HepG2 (cell line): ENCODE data around the gene NAA38. TPM values are rescaled to one million over a fixed set of nuclear protein-coding genes. Genes with fewer than 3 reads are reported as not detected.
A peak's percentile ranks its signal among the peaks of the same experiment; 100 is the strongest.

Experiments
- ATAC-seq: fragments of 200-7000 bp; cut with Tn5 transposase; 3 replicates; pipeline ENCODE4 v1.9.1; 2020; ENCODE audit warnings: mild to moderate bottlenecking, moderate library complexity
- BruUV-seq: library from RNA; stranded (reverse); fragments of 400-500 nt; replicated peaks from 2 replicates; lab custom pipeline; 2021; lab: Mats Ljungman, UMichigan
- CTCF ChIA-PET: fragments of 300-600 bp; formaldehyde crosslinking; extraction: SDS; loops from one replicate; lab custom pipeline; 2021; ENCODE audit warnings: low total read pairs, inconsistent platforms, low intra/inter-chr PET ratio; lab: Yijun Ruan, JAX
- POLR2A ChIA-PET: fragments of 350-600 bp; sonication (Branson Sonifier 250); formaldehyde crosslinking; loops from one replicate; lab custom pipeline; 2020; ENCODE audit warnings: antibody characterized with exemption, inconsistent platforms; lab: Yijun Ruan, JAX
- DNase-seq: peaks from one replicate; pipeline ENCODE4 v3.0.0-alpha.2; 2015; ENCODE audit warnings: low spot score
- FAIRE-seq: peaks from 3 replicates; lab custom pipeline; 2011; peaks lifted over from hg19 to GRCh38; lab: Jason Lieb, UNC
- H2AFZ ChIP-seq: one replicate; pipeline ENCODE4 v1.6.1; 2011; ENCODE audit warnings: low read length, inconsistent platforms
- H3K27ac ChIP-seq: fragments of 300-600 bp; 3 replicates; pipeline ENCODE4 v1.8.0; 2011; ENCODE audit warnings: mixed run types, mild to moderate bottlenecking, mixed read lengths, low read length, inconsistent platforms; ENCODE audit not compliant: insufficient read depth; ENCODE audit errors: extremely low read length
- H3K27me3 ChIP-seq, 2 experiments: fragments of 200-600 bp in 1 of 2; 2 replicates in 1 of 2; 3 replicates in 1 of 2; pipeline versions ENCODE4 v1.6.0 to v1.8.0; 2011; ENCODE audit warnings: low read length in 2 of 2, mild to moderate bottlenecking in 2 of 2, moderate library complexity in 2 of 2, inconsistent platforms in 1 of 2; ENCODE audit not compliant: insufficient read depth in 2 of 2, control insufficient read depth in 1 of 2
- H3K36me3 ChIP-seq, 2 experiments: fragments of 200-600 bp in 1 of 2; replicated peaks in 1 of 2; 2 replicates in 1 of 2; 3 replicates in 1 of 2; pipeline versions ENCODE4 v1.5.1 to v1.8.0; 2011; ENCODE audit warnings: low read length in 2 of 2, inconsistent platforms in 1 of 2; ENCODE audit not compliant: insufficient read depth in 2 of 2, control insufficient read depth in 1 of 2
- H3K4me1 ChIP-seq: 2 replicates; pipeline ENCODE4 v1.5.1; 2012; ENCODE audit warnings: low read length, inconsistent platforms; ENCODE audit not compliant: insufficient read depth
- H3K4me2 ChIP-seq: 2 replicates; pipeline ENCODE4 v1.6.0; 2011; ENCODE audit warnings: low read depth, low read length, inconsistent platforms
- H3K4me3 ChIP-seq, 3 experiments: fragments of 200-600 bp in 1 of 3; sonication (generic), shearing (Covaris generic) in 1 of 3; replicated peaks in 1 of 3; 2 replicates each; pipeline ENCODE4 v1.5.1; 2011 to 2016; ENCODE audit warnings: low read length in 3 of 3, inconsistent platforms in 2 of 3, low read depth in 2 of 3, mild to moderate bottlenecking in 2 of 3, control low read depth in 1 of 3, mixed read lengths in 1 of 3; ENCODE audit not compliant: insufficient read depth in 1 of 3
- H3K79me2 ChIP-seq: one replicate; pipeline ENCODE4 v1.6.1; 2011; ENCODE audit warnings: low read length, inconsistent platforms; ENCODE audit not compliant: insufficient read depth
- H3K9ac ChIP-seq: 2 replicates; pipeline ENCODE4 v1.6.0; 2011; ENCODE audit warnings: mild to moderate bottlenecking, low read depth, low read length, inconsistent platforms; ENCODE audit not compliant: insufficient read depth
- H3K9me3 ChIP-seq: 2 replicates; pipeline ENCODE4 v1.5.1; 2012; ENCODE audit warnings: mild to moderate bottlenecking, low read length
- H4K20me1 ChIP-seq: 2 replicates; pipeline ENCODE4 v1.6.0; 2011; ENCODE audit warnings: inconsistent platforms, mild to moderate bottlenecking, low read length, moderate library complexity; ENCODE audit not compliant: insufficient read depth
- ARID3A ChIP-seq: IDR thresholded peaks from 2 replicates; pipeline ENCODE4 v1.6.1; 2012; ENCODE audit warnings: low read depth, low read length, improper control_type of control experiment
- FOXO1 ChIP-seq: sonication (generic); formaldehyde crosslinking; IDR thresholded peaks from 2 replicates; pipeline ENCODE4 v1.4.0; 2020; ENCODE audit warnings: missing genetic modification reagents
- MAFF ChIP-seq: IDR thresholded peaks from 2 replicates; pipeline ENCODE4 v1.6.1; 2011; ENCODE audit warnings: low read depth, low read length, improper control_type of control experiment
- MAFK ChIP-seq, 2 experiments: IDR thresholded peaks in 1 of 2; conservative IDR thresholded peaks in 1 of 2; 2 replicates each; pipeline ENCODE4 v1.6.1; 2011; ENCODE audit warnings: improper control_type of control experiment in 2 of 2, low read length in 2 of 2
- NFE2 ChIP-seq: sonication (generic); formaldehyde crosslinking; IDR thresholded peaks from 2 replicates; pipeline ENCODE4 v1.4.0; 2020; ENCODE audit warnings: missing genetic modification reagents
- TCF12 ChIP-seq, 2 experiments: fragments of 450-650 bp in 1 of 2; sonication (generic) in 1 of 2; formaldehyde crosslinking in 1 of 2; IDR thresholded peaks; 2 replicates each; pipeline versions ENCODE4 v1.6.1 to v1.8.0; 2017 to 2022; ENCODE audit warnings: antibody characterized with exemption in 1 of 2, mild to moderate bottlenecking in 1 of 2, missing genetic modification reagents in 1 of 2, moderate library complexity in 1 of 2
- ZBTB14 ChIP-seq: sonication (generic); formaldehyde crosslinking; IDR thresholded peaks from 2 replicates; pipeline ENCODE4 v1.4.0; 2020; ENCODE audit warnings: missing genetic modification reagents
- ZMYM3 ChIP-seq: sonication (generic); formaldehyde crosslinking; IDR thresholded peaks from 2 replicates; pipeline ENCODE4 v1.5.1; 2020; ENCODE audit warnings: mild to moderate bottlenecking, missing genetic modification reagents
- ZNF296 ChIP-seq: sonication (generic); formaldehyde crosslinking; conservative IDR thresholded peaks from 2 replicates; pipeline ENCODE4 v1.5.0; 2020; ENCODE audit warnings: mild to moderate bottlenecking, missing genetic modification reagents
- ZNF326 ChIP-seq: sonication (generic); formaldehyde crosslinking; IDR thresholded peaks from 2 replicates; pipeline ENCODE4 v1.4.0; 2020; ENCODE audit warnings: missing genetic modification reagents, borderline replicate concordance
- ZNF672 ChIP-seq: sonication (generic); formaldehyde crosslinking; IDR thresholded peaks from 2 replicates; pipeline ENCODE4 v1.8.1; 2022; ENCODE audit warnings: missing genetic modification reagents
- WGBS: methylation state at CpG from one replicate; pipeline ENCODE4 v1.1.6; 2017; ENCODE audit warnings: low lambda C conversion rate; 5-methylcytosine and 5-hydroxymethylcytosine counted together
- in situ Hi-C: cut with HindIII; loops from 2 replicates; pipeline ENCODE4 v1.10.0; 2017; ENCODE audit warnings: low pct_unique_long_range_greater_than_20kb; ENCODE audit not compliant: extremely low pct_ligation_motif_present
- intact Hi-C: fragments of 100-400 bp; cut with micrococcal nuclease; formaldehyde crosslinking; loops from one replicate; pipeline ENCODE4 v1.10.0; 2022; ENCODE audit not compliant: unreplicated experiment
- polyA plus RNA-seq, 8 experiments: library from polyadenylated mRNA; depleted of rRNA in 3 of 8; stranded (reverse) in 7 of 8; unstranded in 1 of 8; fragments of >200 nt; fragmentation: Illumina TruSeq in 4 of 8; extraction: Trizol in 4 of 8; gene quantifications; 2 replicates each; pipeline versions ENCODE4 v1.2.1 to v1.2.3, GENCODE V29; 2011 to 2016; ENCODE audit warnings: low read depth in 4 of 8, missing spikeins in 1 of 8, mixed read lengths in 1 of 8; ENCODE audit not compliant: insufficient read depth in 1 of 8
- total RNA-seq, 5 experiments: library from RNA; depleted of rRNA; stranded (reverse); fragments of >200 nt; fragmentation: Illumina TruSeq; extraction: Trizol; gene quantifications; 2 replicates each; pipeline ENCODE4 v1.2.3, GENCODE V29; 2016; ENCODE audit warnings: low read depth in 1 of 5
- TF ChIP-seq, protein P1 (sequence below): sonication (generic); formaldehyde crosslinking; IDR thresholded peaks from 2 replicates; pipeline ENCODE4 v1.5.0; 2020; ENCODE audit warnings: missing genetic modification reagents, mild to moderate bottlenecking, borderline replicate concordance

The NAA38 gene
- total and polyA plus RNA-seq, 2 of the 13 experiments (the other 11 are each of a cell fraction or from before 2014, with no cell fraction given) = 46.9 to 91.6 TPM

- DNase-seq = no peak
- BruUV-seq = no TSS peak
- Histone ChIP-seq H4K20me1 (no peaks in the 10 kb centered on the region), H3K27ac (no peak overlapping the region), H2AFZ (no peak overlapping the region), H3K4me1 (peaks cover 21% of the 10 kb centered on the region), H3K4me2 (no peak overlapping the region), H3K4me3 (no peak overlapping the region), H3K36me3 (no peaks in the 10 kb centered on the region), H3K9me3 (no peaks in the 10 kb centered on the region), H3K27me3 (peaks cover 1 to 5% of the 10 kb centered on the region in 2 experiments; a peak in 1 of 5 replicates), H3K79me2 (no peaks in the 10 kb centered on the region), H3K9ac (no peak overlapping the region)
- no peak for FAIRE-seq
- ChIA-PET POLR2A (no interaction called here), CTCF (no interaction called here)
- intact Hi-C loops = no loop called here
- TF ChIP-seq MAFK (conservative IDR thresholded peaks at IDR 0.05 in 1 of 2, IDR thresholded peaks at IDR 0.05 in 1 of 2; ENCODE audit: low read length in 2 of 2) (peak; percentile 6 to 58; a peak in 2 of 4 replicates), MAFF (0 out of 2 replicates have a peak, but pooled peaks have one; percentile 17), ARID3A (no peak), ZNF296 (CRISPR knock-in tag) (no peak)
- WGBS = 90% methylated on average over 7 of the region's 7 CpGs
- no peak for ATAC-seq
- in situ Hi-C loops = no loop called here
Observed at GRCh38 chr17:7878234-7878633, 20.9 kb upstream of the NAA38 start.

DNA sequence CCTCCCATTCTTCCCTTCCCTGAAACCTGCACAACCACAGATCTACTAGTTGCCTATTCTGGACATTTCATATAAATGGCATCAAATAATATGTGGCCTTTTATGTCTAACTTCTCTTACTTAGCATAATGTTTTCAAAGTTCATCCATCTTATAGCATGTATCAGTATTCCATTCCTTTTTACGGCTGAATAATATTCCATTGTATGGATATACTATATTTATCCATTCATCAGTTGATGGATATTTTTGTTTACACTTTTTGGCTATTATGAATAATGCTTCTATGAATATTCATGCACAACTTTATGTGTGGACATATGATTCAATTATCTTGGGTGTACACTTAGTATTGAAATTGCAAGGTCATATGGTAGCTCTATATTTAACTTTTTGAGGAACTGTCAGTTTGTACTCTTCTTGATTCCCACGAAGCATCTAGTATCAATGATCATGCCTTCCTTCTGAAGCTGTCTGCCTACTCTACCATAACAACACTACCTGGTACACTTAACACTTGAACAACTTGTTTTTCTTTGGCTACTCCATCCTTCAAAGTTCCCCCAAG, 18.5 kb upstream of the NAA38 start:
- H3K9me3 ChIP-seq = no peaks in the 10 kb centered on the region
- no peak overlapping the region for H3K4me2 ChIP-seq
- H3K27me3 ChIP-seq = no peaks in the 10 kb centered on the region
- ChIA-PET CTCF (no interaction called here), POLR2A (interaction anchor here (0.7 kb wide), 1 partner anchor 11 kb away, joined by 3 read pairs; no protein-coding TSS in a partner anchor)
- no peak overlapping the region for H2AFZ ChIP-seq
- intact Hi-C loops (no loop called here), in situ Hi-C loops (no loop called here)
- FAIRE-seq (no peak), DNase-seq (no peak), ATAC-seq (no peak)
- peaks cover 11% of the 10 kb centered on the region for H3K4me1 ChIP-seq
- H3K4me3 ChIP-seq = no peak overlapping the region
- H3K79me2 ChIP-seq = no peaks in the 10 kb centered on the region
- no peak overlapping the region for H3K9ac ChIP-seq
- H3K27ac ChIP-seq = no peak overlapping the region
- 73% methylated on average over 2 of the region's 2 CpGs for WGBS
- H4K20me1 ChIP-seq = no peaks in the 10 kb centered on the region
- BruUV-seq = no TSS peak
- no peaks in the 10 kb centered on the region for H3K36me3 ChIP-seq
- TF ChIP-seq ZBTB14 (CRISPR knock-in tag) (no peak), ZNF326 (CRISPR knock-in tag) (no peak), NFE2 (CRISPR knock-in tag) (no peak), ZNF672 (CRISPR knock-in tag) (no peak), TCF12 (IDR thresholded peaks at IDR 0.05) (no peak), TCF12 (CRISPR knock-in tag; IDR thresholded peaks at IDR 0.05) (no peak), FOXO1 (CRISPR knock-in tag) (no peak), ZMYM3 (CRISPR knock-in tag) (no peak)
- TF ChIP-seq, protein P1, sequence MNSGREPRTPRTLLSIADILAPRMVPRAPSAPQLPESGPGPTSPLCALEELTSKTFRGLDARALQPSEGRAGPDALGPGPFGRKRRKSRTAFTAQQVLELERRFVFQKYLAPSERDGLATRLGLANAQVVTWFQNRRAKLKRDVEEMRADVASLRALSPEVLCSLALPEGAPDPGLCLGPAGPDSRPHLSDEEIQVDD (CRISPR knock-in tag) = no peak
